ENCODE data around the gene SPOCK1. TPM values are rescaled to one million over a fixed set of nuclear protein-coding genes. Genes with fewer than 3 reads are reported as not detected.
"Not testable (repeated sequence)": the region's sequence is repeated elsewhere in the genome, so short reads cannot be mapped to it uniquely, and the experiment has no call there.

The SPOCK1 gene
- polyA plus RNA-seq, 4 donors = 8.9 to 11.3 (median 9.8) TPM

- DNase-seq (ENCODE audit: low read depth in 4 of 4, low spot score in 3 of 4) = no peak
Measured at GRCh38 chr5:137234973-137235943, 263.9 kb downstream of the SPOCK1 start.

- no peak for DNase-seq (ENCODE audit: low read depth in 4 of 4, low spot score in 3 of 4)
Measured at GRCh38 chr5:137233726-137234125, 265.4 kb downstream of the SPOCK1 start.

- not testable (repeated sequence) for DNase-seq (ENCODE audit: low read depth in 4 of 4, low spot score in 3 of 4)
Measured at GRCh38 chr5:137233304-137233703, 265.8 kb downstream of the SPOCK1 start.

- no peak for DNase-seq (ENCODE audit: low read depth in 4 of 4, low spot score in 3 of 4)
Measured at GRCh38 chr5:137231540-137231939, 267.6 kb downstream of the SPOCK1 start.

- no peak for DNase-seq (ENCODE audit: low read depth in 4 of 4, low spot score in 3 of 4)
Measured at GRCh38 chr5:137228816-137229215, 270.3 kb downstream of the SPOCK1 start.

- no peak for DNase-seq (ENCODE audit: low read depth in 4 of 4, low spot score in 3 of 4)
Measured at GRCh38 chr5:137226081-137226480, 273.0 kb downstream of the SPOCK1 start.

GRCh38 chr5:137223324-137224295 is 275.5 kb downstream of the SPOCK1 start:
- no peak for DNase-seq (ENCODE audit: low read depth in 4 of 4, low spot score in 3 of 4)

- DNase-seq (ENCODE audit: low read depth in 4 of 4, low spot score in 3 of 4) = no peak
Measured at GRCh38 chr5:137221943-137222342, 277.2 kb downstream of the SPOCK1 start.

GRCh38 chr5:137220523-137220927 is 278.6 kb downstream of the SPOCK1 start:
- DNase-seq (ENCODE audit: low read depth in 4 of 4, low spot score in 3 of 4) = peak in 1 of 4 donors; percentile 8

GRCh38 chr5:137218896-137219295 is 280.2 kb downstream of the SPOCK1 start:
- no peak for DNase-seq (ENCODE audit: low read depth in 4 of 4, low spot score in 3 of 4)

- DNase-seq (ENCODE audit: low read depth in 4 of 4, low spot score in 3 of 4) = no peak
Measured at GRCh38 chr5:137218471-137218870, 280.7 kb downstream of the SPOCK1 start.

- no peak for DNase-seq (ENCODE audit: low read depth in 4 of 4, low spot score in 3 of 4)
Measured at GRCh38 chr5:137217599-137218200, 281.4 kb downstream of the SPOCK1 start.

- no peak for DNase-seq (ENCODE audit: low read depth in 4 of 4, low spot score in 3 of 4)
Measured at GRCh38 chr5:137216976-137217598, 282.0 kb downstream of the SPOCK1 start.

- DNase-seq (ENCODE audit: low read depth in 4 of 4, low spot score in 3 of 4) = no peak
Measured at GRCh38 chr5:137215780-137216179, 283.3 kb downstream of the SPOCK1 start.

- no peak for DNase-seq (ENCODE audit: low read depth in 4 of 4, low spot score in 3 of 4)
Measured at GRCh38 chr5:137215261-137215660, 283.9 kb downstream of the SPOCK1 start.

- DNase-seq (ENCODE audit: low read depth in 4 of 4, low spot score in 3 of 4) = no peak
Measured at GRCh38 chr5:137214446-137215189, 284.5 kb downstream of the SPOCK1 start.

- no peak for DNase-seq (ENCODE audit: low read depth in 4 of 4, low spot score in 3 of 4)
Measured at GRCh38 chr5:137212471-137212870, 286.7 kb downstream of the SPOCK1 start.

GRCh38 chr5:137209232-137209809 is 289.8 kb downstream of the SPOCK1 start:
- DNase-seq (ENCODE audit: low read depth in 4 of 4, low spot score in 3 of 4) = no peak
